IPS DF 6.9 (cell line): ENCODE measurements around the gene GPRC6A.

Source experiments
- DNase-seq: peaks from one replicate; pipeline ENCODE4 v3.0.0-alpha.2; 2013; ENCODE audit warnings: low read depth, low spot score
- H3K27ac ChIP-seq: one replicate; pipeline ENCODE4 v1.5.1; 2013; ENCODE audit warnings: low read length, control low read depth
- H3K27me3 ChIP-seq: 2 replicates; pipeline ENCODE4 v1.6.1; 2013; ENCODE audit warnings: mild to moderate bottlenecking, low read length; ENCODE audit not compliant: control insufficient read depth, insufficient read depth
- H3K36me3 ChIP-seq: 2 replicates; pipeline ENCODE4 v1.6.1; 2013; ENCODE audit warnings: low read length; ENCODE audit not compliant: control insufficient read depth, insufficient read depth
- H3K4me1 ChIP-seq: 2 replicates; pipeline ENCODE4 v1.6.1; 2013; ENCODE audit warnings: low read length; ENCODE audit not compliant: control insufficient read depth, insufficient read depth
- H3K4me3 ChIP-seq: 2 replicates; pipeline ENCODE4 v1.5.1; 2013; ENCODE audit warnings: mild to moderate bottlenecking, low read length
- H3K9me3 ChIP-seq: 2 replicates; pipeline ENCODE4 v1.6.1; 2013; ENCODE audit warnings: low read length, inconsistent platforms; ENCODE audit not compliant: control insufficient read depth, insufficient read depth
- WGBS: extraction: QIAGEN DNeasy Blood & Tissue Kit; methylation state at CpG from one replicate; pipeline ENCODE4 v1.1.7; 2013; ENCODE audit warnings: mixed read lengths, missing lambda C conversion rate; ENCODE audit not compliant: insufficient read length, insufficient coverage; 5-methylcytosine and 5-hydroxymethylcytosine counted together

GPRC6A gene

GRCh38 chr6:116793224-116793623 lies 35.7 kb downstream of the GPRC6A start:
- H3K4me3 ChIP-seq, result no peak overlapping the region
- WGBS, result no CpG with 5 or more reads among the region's 3 CpGs
- H3K36me3 ChIP-seq, result no peaks in the 10 kb centered on the region
- no peaks in the 10 kb centered on the region for H3K27me3 ChIP-seq
- H3K27ac ChIP-seq, result no peak overlapping the region
- DNase-seq, result no peak
- H3K9me3 ChIP-seq, result no peaks in the 10 kb centered on the region
- no peaks in the 10 kb centered on the region for H3K4me1 ChIP-seq

DNA sequence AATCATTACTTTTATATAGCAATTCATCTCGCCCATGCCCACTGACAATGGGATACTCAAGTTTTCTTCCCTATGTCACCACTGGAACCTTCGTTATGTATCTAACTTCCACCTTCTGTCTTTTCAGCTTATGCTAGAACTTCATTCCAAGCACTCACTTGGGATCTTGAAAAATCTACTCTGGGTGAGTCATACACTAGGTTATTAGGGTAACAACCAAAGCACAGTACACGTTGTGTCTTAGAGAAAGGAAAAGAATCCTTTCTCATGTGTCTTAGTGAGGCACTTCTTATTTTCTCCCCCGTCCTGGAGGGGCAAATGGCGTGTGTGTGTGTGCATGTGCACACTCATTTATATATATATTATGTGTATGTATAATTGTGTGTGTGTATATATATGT lies 45.0 kb downstream of the GPRC6A start:
- Histone ChIP-seq H3K27me3 (no peaks in the 10 kb centered on the region), H3K9me3 (no peaks in the 10 kb centered on the region), H3K27ac (no peak overlapping the region), H3K36me3 (no peaks in the 10 kb centered on the region), H3K4me3 (no peak overlapping the region), H3K4me1 (no peaks in the 10 kb centered on the region)
- DNase-seq, result no peak
- no CpG with 5 or more reads among the region's 5 CpGs for whole genome bisulfite sequencing

DNA sequence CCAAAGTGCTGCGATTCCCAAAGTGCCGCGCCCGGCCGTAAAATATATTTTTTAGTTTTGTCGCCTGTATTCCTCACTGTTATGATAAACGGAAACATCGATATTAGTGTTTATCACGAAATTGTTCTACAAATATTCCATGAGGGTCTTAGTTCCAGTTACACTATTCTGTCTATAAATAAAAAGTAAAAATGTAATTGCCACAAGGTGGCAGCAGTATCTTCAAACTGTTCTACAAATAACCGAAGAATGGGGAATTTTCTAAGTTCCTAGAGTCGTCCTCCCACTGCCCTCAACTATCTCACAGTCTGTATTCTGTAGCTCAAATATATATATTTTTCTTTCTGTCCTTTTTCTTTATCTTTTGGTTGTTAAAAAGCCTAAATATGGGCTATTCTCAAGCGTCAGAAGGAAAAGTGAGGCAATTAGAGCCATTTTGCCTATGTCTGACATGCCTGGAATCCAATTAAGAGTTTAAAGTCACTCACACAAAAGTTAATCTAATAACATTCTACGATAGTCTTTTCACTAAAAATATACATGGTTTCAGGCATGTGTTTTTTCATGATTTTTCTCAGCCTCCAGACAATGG lies 49.2 kb downstream of the GPRC6A start:
- Histone ChIP-seq H3K27ac (no peak overlapping the region), H3K4me1 (no peaks in the 10 kb centered on the region), H3K9me3 (no peaks in the 10 kb centered on the region), H3K4me3 (no peak overlapping the region), H3K36me3 (no peaks in the 10 kb centered on the region), H3K27me3 (no peaks in the 10 kb centered on the region)
- no peak for DNase-seq
- no CpG with 5 or more reads among the region's 13 CpGs for WGBS

DNA sequence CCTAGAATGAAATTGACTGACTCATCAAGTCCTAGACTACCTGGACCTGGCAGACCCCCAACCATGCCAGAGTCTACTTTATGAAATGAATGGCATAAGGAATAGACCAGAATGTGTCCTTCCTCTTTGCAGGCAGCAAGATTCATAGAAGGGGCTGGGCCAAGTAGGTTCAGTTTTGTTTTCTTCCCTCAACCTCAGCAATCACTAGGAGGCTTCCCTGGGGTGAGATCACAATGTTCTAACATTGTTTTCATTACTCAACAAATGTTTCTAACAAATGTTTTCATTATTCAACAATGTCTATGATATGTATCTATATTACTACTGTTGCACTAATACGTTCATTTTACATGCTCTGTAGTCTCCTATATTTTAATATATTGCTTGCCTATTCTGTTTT lies 55.0 kb downstream of the GPRC6A start:
- Histone ChIP-seq H3K4me1 (no peaks in the 10 kb centered on the region), H3K36me3 (no peaks in the 10 kb centered on the region), H3K4me3 (no peak overlapping the region), H3K27ac (no peak overlapping the region), H3K27me3 (no peaks in the 10 kb centered on the region), H3K9me3 (no peaks in the 10 kb centered on the region)
- DNase-seq, result no peak
- WGBS, result no CpG with 5 or more reads among the region's 1 CpG

- DNase-seq, result no peak
- Histone ChIP-seq H3K27me3 (no peaks in the 10 kb centered on the region), H3K9me3 (no peaks in the 10 kb centered on the region), H3K4me3 (no peak overlapping the region), H3K36me3 (no peaks in the 10 kb centered on the region), H3K27ac (no peak overlapping the region), H3K4me1 (no peaks in the 10 kb centered on the region)
- WGBS, result no CpG with 5 or more reads among the region's 1 CpG
Observed at GRCh38 chr6:116772450-116772849, 56.4 kb downstream of the GPRC6A start.

- no CpG with 5 or more reads among the region's 2 CpGs for WGBS
- no peak for DNase-seq
- Histone ChIP-seq H3K9me3 (no peaks in the 10 kb centered on the region), H3K27ac (no peak overlapping the region), H3K27me3 (peaks cover 17% of the 10 kb centered on the region; the same call in 1 of the 2 replicates), H3K4me3 (no peak overlapping the region), H3K36me3 (no peaks in the 10 kb centered on the region), H3K4me1 (no peaks in the 10 kb centered on the region)
Observed at GRCh38 chr6:116767715-116768114, 61.2 kb downstream of the GPRC6A start.

DNA sequence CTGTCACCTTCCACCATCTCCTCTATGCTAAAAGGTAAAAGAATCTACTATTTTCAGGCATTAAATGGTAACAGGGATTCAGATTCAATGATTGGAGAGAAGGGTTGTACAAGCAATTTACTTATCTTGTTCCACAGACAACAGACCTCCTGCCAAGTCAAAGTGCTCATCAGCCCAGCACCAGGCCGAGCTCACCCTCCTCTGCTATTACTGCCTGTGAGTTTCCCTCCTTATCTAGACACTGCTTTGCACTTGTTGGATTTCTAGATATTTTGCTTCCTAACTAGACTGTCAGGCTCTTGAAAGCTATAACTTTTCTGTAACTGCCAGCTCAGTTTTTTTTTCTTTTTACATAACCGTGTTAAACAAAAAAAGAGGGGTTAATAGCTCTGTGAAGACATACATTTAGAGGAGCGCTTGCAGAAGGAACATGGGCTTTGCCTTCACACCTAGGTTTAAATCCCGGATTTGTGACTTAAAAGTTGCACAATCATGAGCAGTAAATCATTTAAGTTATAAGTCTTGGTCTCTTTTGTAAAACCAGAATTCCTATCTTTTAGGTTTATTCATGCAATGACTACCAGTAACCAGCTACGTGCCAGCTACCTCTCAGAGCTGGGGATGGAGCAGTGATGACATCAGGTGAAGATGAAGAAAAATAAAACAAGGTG lies 62.2 kb downstream of the GPRC6A start:
- no peaks in the 10 kb centered on the region for H3K4me1 ChIP-seq
- no peaks in the 10 kb centered on the region for H3K36me3 ChIP-seq
- WGBS, result no CpG with 5 or more reads among the region's 5 CpGs
- peaks cover 17% of the 10 kb centered on the region; the same call in 1 of the 2 replicates for H3K27me3 ChIP-seq
- no peak for DNase-seq
- H3K9me3 ChIP-seq, result no peaks in the 10 kb centered on the region
- H3K4me3 ChIP-seq, result no peak overlapping the region
- H3K27ac ChIP-seq, result no peak overlapping the region

GRCh38 chr6:116764961-116765841 lies 63.7 kb downstream of the GPRC6A start, which contains the start of gene FAM162B:
Gene FAM162B (minus strand): TSS chr6:116765719. CDS start chr6:116765576, 143 bp downstream.
- DNase-seq, result no peak
- H3K36me3 ChIP-seq, result no peaks in the 10 kb centered on the region
- H3K27ac ChIP-seq, result no peak within 1 kb of the TSS
- H3K27me3 ChIP-seq, result peaks cover 17% of the 10 kb centered on the region; the same call in 1 of the 2 replicates
- WGBS, result no CpG with 5 or more reads among the region's 89 CpGs
- no peaks in the 10 kb centered on the region for H3K9me3 ChIP-seq
- no peaks in the 10 kb centered on the region for H3K4me1 ChIP-seq
- peak within 1 kb of the TSS; percentile 62; the same call in 1 of the 2 replicates for H3K4me3 ChIP-seq

DNA sequence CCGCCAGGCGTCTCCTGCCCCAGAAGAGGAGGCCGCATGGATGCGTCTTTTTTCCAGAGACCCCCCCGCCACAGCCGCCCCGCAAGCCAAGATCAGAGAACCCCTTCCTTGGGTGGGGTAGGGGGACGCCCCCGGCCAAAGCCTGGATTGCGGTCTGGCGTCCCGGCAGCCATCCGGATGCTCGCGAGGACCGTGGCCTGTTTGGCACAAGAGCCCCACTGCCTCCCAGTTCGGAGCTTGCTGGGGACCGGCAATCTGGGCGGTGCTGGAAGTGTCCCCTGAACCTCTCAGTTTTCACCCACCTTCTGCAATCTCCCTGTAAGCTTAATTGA lies 64.3 kb downstream of the GPRC6A start:
- Histone ChIP-seq H3K27me3 (peaks cover 17% of the 10 kb centered on the region; the same call in 1 of the 2 replicates), H3K27ac (no peak overlapping the region), H3K9me3 (no peaks in the 10 kb centered on the region), H3K36me3 (no peaks in the 10 kb centered on the region), H3K4me3 (peak overlapping the region; percentile 62; the same call in 1 of the 2 replicates), H3K4me1 (no peaks in the 10 kb centered on the region)
- WGBS, result no CpG with 5 or more reads among the region's 19 CpGs
- DNase-seq, result no peak

DNA sequence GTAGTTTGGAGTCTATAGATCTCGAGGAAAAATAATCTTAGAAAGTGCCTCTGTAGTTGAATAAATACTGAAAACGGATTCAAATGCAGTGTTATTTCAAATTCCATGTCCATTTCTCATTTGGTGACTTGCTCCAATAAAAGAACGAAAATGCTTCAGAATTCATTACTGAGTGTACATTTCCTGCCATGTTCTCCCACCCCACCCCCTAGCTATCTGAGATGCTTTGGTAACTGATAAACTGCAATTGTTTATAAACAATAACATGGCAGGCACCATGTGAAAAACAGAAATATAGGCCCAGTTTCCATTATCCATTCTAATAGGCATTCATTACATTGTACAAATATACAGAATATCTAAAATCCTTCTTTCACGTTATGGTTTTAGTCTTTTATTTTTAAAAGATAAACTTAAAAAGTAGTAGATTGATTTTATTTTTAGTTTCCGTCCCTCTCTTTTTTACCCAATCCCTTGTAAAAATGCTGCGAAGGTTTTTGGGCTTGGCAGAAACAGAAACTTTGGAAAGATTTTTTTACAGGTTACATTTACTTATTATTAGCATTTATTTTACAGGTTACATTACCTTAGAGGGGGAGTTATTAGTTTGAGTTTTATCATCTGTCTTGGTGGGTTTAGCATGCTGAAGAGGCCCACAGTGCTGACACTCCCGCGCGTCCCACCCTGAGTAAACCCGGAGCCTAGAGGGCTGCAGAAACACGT lies 64.8 kb downstream of the GPRC6A start:
- H3K27me3 ChIP-seq, result peaks cover 17% of the 10 kb centered on the region; the same call in 1 of the 2 replicates
- DNase-seq, result no peak
- no peaks in the 10 kb centered on the region for H3K4me1 ChIP-seq
- H3K9me3 ChIP-seq, result no peaks in the 10 kb centered on the region
- no peaks in the 10 kb centered on the region for H3K36me3 ChIP-seq
- peak overlapping the region; percentile 62; the same call in 1 of the 2 replicates for H3K4me3 ChIP-seq
- no peak overlapping the region for H3K27ac ChIP-seq
- no CpG with 5 or more reads among the region's 11 CpGs for WGBS
